Effector CD4-positive, alpha-beta T cell (primary cell): ENCODE results near the gene RELN.

Experiments
- DNase-seq: peaks from one replicate; pipeline ENCODE4 v3.0.0-alpha.2; 2020

RELN gene

DNA sequence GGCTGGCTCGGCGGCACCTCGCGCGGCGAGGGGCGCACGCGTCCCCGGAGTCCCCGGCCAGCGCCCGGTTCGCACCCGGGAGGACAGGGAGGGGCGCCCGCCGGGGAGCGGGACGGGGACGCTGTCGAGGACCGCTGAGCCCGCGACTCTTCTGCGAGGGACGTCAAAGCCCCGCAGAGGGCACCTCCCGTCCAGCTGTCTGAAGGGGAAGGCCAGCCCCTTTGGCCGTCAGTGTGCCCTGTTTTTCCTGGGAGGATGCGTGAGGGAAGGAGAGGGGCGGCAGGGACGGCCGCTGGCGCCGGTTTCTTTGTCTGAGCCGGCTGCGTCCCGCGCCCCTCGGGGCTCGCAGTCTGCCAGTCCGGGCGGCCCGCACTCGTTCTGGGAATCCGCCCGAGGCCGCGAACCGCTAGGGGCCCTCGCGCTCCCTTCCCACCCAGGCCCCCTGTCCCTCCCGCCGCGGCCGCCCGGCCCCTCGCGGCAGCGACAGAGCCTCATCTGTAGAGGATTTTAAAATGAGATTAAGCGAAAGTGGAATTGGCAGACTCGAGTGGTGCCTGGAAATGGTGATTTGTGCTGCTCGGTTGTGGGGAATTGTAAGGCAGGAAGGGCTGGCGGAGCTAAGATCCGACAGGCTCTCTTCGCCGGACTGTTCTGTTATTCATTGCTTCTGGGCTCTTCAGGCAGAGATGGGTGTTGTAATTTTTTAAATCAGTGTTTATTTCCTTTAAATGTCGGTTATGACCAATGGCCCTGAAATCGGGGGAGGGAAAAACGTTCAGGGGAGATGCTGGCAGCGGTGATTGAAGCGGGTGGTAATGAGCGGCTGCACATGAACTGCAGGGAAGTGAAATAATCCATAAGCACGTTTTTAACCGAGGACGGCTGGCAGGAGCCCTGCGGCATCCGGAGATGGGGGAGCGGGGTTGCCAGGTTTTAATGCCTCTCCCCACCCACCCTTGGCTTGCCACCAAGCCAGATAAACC is 618 bp upstream of the RELN start:
- no peak for DNase-seq

DNA sequence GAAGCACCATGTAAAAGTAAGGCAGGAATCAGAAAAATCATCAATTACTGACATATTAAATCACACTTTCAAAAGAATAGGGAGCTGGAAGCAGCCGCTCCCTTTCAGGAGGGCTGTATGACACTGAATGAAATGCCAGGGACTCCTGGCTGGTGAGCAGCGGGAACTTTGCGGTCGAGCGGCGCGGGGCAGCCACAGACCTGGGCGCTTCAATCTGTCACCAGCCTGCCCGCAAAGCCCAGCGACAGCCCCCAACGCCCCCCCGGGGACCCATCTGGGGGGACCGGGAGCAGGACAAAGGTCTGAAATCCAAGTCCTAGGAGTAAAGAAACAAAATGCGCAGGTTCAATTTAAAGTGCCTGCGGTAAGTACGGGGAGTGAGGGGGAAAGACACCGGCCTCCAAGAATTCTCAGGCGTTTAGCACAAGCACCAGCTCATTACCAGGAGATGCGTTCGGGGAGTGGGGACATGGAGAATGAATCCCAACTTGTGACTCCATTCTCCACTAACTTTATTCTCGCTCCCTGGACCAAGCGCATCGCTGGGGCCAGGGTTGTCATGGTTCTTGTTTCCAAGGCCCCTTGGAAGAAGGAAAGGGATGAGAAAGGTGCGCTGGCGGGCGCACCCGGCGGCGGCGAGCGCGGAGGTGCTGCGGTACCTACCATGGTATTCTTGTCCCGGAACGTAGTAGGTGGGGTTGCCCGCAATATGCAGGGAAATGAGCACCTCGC is 824 bp downstream of the RELN start:
- DNase-seq: no peak

DNA sequence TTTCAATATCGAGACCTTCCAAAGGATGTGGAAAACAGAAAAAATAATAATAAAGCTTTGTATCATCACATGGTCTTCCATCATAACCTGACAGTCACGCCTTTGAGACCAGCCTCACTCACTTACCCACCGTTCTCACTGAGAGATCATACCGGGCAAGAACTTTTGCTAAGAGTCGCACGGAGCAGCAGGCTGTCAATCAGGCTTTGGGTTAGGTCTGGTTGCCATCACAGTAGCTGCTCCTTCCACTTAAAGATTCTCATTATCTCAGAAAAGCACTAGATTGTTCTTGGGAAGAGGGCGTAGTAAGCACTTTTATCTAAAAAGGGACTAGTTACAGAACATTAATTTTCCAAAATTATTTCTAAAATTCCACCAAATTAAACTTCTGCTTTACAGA is 2.0 kb downstream of the RELN start:
- DNase-seq: no peak

DNA sequence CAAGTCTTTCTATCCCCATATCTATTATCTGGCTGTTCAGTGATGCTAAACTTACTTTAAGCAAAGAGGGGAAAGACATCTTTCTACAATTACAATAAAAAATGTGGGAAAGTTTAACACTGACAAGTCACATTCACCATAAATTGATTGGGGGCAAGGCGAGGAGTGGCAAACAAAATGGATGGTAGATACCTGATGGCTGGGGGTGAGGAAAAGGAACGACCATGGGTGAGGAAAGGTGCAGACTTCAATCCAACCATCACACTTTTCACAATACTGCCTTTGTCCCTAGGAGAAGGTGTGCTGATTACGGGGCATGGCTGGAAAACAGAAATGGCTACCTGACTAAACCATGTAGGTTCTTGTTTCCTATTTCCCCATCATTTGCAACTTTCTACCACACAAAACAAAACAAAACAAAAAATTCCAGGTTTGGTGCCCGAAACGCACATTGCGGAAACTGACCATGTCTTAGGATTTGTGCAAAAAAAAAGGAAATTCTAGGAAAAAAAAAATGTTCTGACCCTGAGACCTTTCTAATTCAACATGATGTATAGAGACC is 3.8 kb downstream of the RELN start:
- no peak for DNase-seq

DNA sequence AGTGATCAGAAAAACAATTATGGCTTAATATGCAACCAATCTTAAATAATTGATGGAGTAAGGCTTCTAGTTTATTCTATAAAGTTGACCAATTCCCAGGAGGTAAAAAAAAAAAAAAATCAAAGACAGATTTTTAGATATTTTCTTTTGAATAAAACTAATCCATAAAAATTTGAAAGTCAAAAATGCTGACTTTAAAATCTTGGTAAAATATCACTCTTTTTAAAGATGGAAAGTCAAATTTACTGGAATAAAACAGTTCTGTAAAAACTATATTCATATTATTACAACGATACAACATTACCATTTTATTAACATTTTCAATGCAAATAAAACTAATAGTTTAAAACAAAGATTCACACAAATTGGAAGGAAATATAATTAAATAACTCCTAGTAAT is 5.4 kb downstream of the RELN start:
- DNase-seq: no peak

DNA sequence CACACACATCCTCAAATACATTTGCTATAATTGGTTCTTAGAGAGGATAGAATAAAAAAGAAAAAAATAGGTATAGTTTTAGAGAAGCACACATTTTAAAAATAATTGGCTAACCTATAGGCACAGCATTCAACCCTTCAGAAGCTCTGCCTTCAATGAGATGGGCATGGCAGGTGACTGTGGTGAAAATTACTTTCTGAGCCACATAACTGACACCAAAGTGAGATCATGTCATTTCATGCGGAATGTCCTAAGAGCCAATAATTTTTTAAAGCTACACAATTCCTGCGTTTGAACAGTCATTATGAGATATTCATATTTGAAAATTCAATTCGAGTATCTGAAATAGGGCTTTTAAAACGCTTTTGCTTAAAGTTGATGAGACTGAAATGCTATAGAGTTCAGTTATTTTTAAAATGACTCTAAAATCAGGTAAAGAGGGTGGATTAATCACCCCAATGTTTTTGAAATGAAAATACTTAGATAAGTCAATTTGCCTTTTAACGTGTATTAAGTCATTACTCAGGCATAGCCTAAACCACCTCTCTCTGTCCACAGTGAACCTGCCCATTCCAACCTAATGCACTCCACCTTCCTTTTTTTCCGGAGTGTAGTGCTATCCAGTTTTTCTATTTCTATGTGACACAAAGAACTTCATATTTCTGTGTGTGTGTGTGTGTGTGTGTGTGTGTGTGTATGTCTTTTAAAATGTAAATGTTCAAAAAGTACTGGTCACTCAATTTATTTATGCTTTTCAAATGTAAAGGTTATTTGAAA is 6.1 kb downstream of the RELN start:
- DNase-seq: no peak

DNA sequence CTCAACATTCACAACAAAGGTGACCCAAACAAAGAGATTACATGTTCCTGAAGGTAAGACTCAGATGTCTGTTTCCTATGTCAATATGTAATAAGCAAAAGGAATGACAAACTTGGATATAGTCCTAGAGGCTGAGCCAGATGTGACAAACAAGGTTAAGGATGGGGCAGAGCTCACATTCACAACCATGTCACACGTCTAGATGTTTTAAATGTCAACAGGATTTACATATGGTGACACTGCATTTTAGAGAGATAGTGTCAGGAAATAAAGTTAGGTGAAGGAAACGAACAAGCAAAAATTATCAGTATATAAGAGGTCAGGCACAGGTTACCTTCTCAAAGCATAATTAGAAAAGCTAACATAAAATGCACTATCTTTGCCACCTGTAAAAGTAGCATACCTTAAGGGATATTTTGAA is 8.4 kb downstream of the RELN start:
- no peak for DNase-seq

DNA sequence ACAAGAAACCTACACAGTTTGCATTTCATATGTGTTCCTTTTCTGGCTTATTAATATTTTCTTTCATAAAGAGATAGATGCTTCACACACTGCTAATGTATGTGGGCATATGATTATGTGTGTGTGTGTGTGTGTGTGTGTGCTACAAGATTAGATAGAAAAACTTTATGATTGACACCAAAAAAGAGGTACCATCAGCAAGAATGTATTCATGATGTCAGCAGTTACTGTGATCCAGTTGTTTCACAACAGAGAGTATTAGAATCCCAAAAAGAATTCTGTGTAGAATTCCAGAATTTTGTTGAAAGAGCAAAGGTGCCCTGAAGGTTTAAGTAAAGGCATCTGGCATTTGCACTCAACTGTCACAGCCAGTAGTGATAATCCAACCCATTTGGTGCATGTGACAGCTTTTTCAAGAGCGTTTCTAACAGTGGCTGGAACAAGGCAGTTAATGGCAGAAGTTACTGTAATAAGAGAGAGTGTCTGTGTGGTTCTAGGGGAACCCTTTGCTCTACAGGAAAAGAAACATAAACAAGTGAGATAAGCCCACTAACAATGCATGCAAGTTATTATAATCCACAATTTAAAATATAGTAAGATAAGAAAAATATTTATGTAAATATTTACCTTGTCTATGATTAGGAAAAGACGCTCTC is 16.6 kb downstream of the RELN start:
- DNase-seq: no peak

DNA sequence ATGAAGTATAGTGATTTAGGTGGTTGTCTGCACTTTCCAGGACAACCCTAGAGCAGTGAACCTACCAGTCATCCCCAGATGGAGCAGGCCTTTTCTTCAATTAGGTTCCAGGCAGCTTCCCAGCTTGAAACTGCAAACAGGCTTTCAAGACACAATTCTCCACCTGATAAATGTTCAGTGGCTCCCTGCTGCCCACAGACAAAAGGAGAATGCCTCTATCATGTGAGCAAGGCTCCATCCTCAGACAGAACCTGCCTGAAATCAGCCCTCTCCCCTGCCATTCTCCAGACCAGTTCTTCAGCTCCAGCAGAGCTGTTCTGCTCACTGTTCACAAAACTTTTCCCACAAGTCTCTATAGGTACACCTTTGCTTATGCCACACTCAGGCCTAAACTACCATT is 22.1 kb downstream of the RELN start:
- no peak for DNase-seq

DNA sequence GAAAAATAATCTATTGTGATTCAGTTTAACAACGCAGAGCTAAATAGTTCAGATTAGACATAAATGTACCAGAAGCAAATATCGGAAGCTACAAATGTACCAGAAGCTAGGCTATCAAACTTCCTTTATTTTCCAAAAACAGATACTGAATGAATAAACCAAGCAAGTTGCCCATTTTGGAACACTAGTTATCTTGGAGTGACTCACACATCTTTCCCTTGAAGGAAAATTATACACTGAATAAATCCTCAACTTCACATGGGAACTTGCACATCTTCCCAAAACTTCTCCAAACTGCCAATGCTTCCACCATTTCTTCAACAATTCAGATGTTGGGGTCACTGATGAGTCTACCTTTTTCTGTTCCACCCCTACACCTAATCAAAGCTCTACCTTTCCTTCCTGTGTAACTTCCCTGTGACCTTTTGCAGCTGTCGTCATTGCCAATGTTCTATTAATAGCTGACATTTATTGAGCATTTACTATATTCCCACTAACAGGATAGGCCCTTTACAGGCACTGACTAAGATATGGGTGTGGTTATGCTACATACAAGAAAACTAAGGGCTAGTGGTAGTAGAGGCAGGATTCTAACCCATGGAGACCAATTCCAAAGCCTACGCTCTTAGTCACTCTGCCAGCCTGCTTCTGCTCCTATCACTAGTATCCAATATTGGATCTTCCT is 22.7 kb downstream of the RELN start:
- no peak for DNase-seq

DNA sequence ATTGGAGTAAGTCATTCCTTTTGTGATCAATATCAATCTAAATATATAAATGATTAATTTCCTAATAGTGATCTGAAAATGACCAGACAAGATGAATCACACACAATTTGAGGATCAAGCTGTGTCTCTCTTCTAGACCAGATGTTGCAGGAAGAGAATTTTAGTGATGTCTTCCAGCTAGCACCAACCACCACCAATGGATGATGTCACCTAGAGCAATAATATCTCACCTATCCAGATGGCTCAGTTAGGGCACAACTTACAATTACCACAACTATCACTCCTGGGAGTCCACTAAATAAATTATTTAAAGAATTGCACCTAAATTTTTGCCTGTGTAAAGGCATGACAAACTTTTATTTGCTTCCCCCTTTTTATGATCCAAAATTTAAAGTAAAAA is 25.2 kb downstream of the RELN start:
- DNase-seq: no peak

DNA sequence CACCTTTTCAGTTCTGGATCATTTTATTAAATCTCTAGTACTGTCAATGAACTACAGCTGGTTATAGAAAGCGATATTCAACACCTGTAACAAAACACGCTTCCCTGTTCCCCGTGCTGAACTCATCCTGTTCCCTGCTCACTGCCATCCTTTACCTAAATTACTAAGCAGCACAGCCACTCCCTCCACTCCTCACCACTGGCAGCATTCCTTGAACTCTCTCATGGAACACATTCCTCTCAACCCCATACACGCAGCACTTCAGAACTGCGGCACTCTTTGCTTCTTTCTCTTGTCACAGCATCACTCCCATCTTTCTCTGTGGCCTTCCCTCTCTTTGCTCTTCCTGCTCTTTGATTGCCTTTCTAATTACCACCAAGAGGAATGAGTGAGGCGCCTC is 27.4 kb downstream of the RELN start:
- DNase-seq: no peak

DNA sequence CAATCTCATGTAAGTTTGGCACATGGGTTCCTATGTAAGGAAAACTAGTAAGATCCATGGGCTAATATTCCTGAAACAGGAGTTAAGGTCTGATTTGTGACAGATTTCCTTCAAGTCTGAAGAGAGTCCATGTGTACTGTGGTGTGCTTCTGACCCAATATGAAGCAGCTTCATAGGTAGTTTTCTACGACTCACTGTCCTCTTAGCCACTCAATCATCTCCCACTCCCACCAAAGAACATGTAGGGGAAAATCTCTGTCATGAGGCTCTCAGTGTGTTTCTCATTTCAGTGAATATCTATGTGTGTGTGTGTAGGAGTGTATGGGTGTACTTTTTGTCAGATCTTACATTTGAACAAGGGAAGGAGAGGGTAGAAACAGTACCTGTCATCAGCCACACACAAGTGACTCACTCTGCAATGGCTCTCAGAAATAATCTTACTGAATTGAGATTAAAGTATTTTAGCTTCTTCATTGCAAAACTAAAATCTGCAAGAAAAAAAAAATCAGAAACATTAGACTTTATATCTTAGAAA is 31.1 kb downstream of the RELN start:
- no peak for DNase-seq

DNA sequence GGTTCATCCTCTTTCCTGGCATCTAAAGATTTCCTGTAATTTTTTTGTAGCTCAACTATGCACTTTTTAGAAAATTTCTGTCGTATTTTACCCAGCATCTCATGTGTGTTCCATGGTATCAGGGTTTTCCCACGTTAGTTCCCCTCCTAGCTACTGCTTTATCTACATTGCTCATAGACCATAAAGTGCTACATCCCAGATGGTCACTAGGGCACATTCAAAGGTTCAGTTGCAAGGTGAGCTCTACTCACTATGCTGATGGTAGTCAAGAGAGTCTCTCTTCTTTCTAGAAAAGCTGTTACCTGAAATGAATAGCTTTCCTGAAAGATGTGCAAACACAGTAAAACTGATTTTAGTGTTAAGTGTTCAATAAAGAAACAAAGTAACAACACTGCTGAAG is 33.5 kb downstream of the RELN start:
- DNase-seq: no peak

DNA sequence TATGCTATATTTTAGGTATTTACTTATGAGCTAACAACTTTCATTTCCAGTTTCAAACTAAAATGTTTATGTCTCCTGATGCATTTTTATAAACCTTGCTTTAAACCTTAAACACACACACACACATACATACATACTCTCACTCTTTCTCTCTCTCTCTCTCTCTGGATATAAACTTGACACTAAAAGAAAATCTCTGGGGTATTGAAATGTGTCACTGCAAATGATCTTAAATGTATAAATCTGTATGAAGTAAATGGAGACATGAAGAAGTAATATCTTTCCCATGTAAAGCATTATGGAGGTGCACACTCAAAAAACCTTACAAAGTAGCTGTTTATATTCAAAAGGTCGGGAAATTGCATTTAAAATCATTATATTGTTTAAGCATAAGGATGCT is 37.0 kb downstream of the RELN start:
- no peak for DNase-seq

DNA sequence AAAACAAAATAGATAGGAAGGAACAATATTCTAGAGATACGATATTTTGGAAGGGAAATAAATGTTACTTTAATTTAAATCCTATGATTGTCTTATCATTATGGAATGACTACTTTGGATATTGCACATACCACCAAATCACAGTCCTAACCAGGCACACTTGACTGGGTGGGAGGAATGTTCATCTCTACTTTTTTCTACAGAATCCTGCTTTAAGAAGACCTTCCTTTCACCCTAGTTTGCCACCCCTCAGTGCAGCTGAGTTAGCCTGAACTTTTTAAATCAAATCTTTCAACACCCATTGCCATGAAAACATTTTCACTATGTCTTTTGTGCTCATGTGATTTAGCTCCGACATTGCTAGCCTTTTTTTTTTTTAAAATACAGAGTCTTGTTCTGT is 38.1 kb downstream of the RELN start:
- DNase-seq: no peak

DNA sequence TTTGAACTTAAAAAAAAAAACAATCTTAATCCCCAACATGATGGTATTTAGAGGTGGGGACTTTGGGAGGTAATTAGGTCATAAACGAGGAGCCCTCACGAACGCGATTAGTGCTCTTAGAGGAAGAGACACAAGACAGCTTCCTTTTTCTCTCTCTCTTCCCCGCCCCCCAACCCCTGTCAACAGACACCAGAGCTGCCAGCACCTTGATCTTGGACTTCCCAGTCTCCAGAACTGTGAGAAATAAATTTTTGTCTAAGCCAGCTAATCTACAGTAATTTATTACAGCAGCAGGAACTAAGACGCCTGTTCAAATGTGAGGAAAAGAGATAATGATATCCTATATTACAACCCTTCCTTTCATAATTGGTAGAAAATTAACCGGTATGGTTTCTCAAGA is 40.1 kb downstream of the RELN start:
- no peak for DNase-seq

DNA sequence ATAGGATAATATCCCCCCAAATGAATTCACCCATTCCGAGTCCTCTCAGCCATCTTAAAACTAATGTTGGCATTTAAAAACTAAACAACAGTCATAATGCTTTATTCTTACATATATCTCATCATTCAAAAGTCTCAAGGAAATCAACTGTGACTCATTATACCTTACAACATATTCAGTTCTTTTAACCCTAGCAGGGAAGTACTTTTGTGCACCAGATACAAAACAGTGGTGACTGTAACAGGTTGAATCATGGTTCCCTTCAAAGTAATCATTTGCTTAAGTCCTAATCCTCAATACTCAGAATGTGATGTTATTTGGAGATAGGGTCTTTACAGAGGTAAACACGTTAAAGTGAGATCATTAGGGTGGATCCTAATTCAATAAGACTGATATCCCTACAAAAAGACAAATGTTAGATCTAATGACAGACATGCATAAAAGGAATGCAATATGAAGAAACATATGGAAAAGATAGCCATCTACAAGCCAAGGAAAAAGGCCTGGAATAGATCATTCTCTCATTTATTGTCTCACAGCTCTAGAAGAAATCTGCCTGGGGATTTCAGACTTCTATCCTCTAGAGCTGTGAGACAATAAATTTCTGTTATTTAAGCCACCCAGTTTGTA is 42.3 kb downstream of the RELN start:
- DNase-seq: no peak

DNA sequence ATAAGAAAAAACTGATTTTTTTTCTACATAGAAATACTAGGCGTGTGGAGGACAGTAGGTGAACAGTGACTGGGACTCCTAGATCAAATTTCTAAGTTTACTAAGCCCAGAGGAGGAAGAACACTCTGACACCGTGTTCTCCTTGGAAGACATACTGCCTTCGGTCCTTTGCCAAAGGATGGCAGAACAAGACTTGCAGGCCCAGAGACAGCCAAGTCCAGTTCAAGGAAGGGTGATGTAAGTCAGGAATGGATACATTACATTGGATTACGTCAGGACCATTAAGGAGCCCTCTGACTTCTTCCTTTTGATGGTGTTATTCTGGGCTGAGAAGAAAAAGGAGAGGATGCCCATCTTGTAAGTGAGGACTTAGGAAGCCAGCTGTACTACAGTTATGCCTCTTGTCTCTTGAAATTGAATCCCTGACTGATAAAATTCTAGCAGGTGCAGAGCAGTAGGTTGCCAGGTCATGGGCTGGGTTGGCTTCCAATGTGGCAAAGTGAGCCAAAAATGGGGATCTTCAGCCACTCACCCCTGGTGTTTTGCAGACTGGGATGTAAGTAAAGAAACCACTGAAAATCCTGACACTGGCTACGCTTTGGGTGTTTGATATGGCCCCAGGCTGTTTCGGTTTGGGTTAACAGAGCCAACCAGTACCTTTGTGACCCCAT is 45.1 kb downstream of the RELN start:
- DNase-seq: no peak

DNA sequence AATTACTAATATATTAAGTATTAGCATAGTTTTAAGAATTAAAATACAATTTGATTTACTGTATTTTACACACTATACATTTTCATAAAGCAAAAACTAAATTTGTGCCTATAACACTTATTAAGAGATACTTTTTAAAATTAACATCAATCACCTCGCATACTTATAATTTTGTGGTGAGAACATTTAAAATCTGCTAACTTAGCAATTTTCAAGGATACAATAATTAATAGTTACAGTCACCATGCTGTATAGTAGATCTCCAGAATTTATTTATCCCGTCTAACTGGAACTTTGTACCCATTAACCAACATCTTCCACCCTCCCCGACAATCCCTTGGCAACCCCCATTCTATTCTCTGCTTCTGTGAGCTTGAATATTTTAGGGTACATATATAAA is 47.5 kb downstream of the RELN start:
- DNase-seq: no peak
